HepG2 (cell line): ENCODE measurements around the gene ACOT9. TPM values are rescaled to one million over a fixed set of nuclear protein-coding genes. Genes with fewer than 3 reads are reported as not detected.

Experiments used
- ATAC-seq: fragments of 200-7000 bp; cut with Tn5 transposase; 3 replicates; pipeline ENCODE4 v1.9.1; 2020; ENCODE audit warnings: mild to moderate bottlenecking, moderate library complexity
- BruUV-seq: library from RNA; stranded (reverse); fragments of 400-500 nt; replicated peaks from 2 replicates; lab custom pipeline; 2021; lab: Mats Ljungman, UMichigan
- CTCF ChIA-PET: fragments of 300-600 bp; formaldehyde crosslinking; extraction: SDS; loops from one replicate; lab custom pipeline; 2021; ENCODE audit warnings: low total read pairs, inconsistent platforms, low intra/inter-chr PET ratio; lab: Yijun Ruan, JAX
- POLR2A ChIA-PET: fragments of 350-600 bp; sonication (Branson Sonifier 250); formaldehyde crosslinking; loops from one replicate; lab custom pipeline; 2020; ENCODE audit warnings: antibody characterized with exemption, inconsistent platforms; lab: Yijun Ruan, JAX
- DNase-seq: peaks from one replicate; pipeline ENCODE4 v3.0.0-alpha.2; 2015; ENCODE audit warnings: low spot score
- FAIRE-seq: peaks from 3 replicates; lab custom pipeline; 2011; peaks lifted over from hg19 to GRCh38; lab: Jason Lieb, UNC
- H2AFZ ChIP-seq: one replicate; pipeline ENCODE4 v1.6.1; 2011; ENCODE audit warnings: low read length, inconsistent platforms
- H3K27ac ChIP-seq: fragments of 300-600 bp; 3 replicates; pipeline ENCODE4 v1.8.0; 2011; ENCODE audit warnings: mixed run types, mild to moderate bottlenecking, mixed read lengths, low read length, inconsistent platforms; ENCODE audit not compliant: insufficient read depth; ENCODE audit errors: extremely low read length
- H3K27me3 ChIP-seq, 2 experiments: fragments of 200-600 bp in 1 of 2; 2 replicates in 1 of 2; 3 replicates in 1 of 2; pipeline versions ENCODE4 v1.6.0 to v1.8.0; 2011; ENCODE audit warnings: low read length in 2 of 2, mild to moderate bottlenecking in 2 of 2, moderate library complexity in 2 of 2, inconsistent platforms in 1 of 2; ENCODE audit not compliant: insufficient read depth in 2 of 2, control insufficient read depth in 1 of 2
- H3K36me3 ChIP-seq, 2 experiments: fragments of 200-600 bp in 1 of 2; replicated peaks in 1 of 2; 2 replicates in 1 of 2; 3 replicates in 1 of 2; pipeline versions ENCODE4 v1.5.1 to v1.8.0; 2011; ENCODE audit warnings: low read length in 2 of 2, inconsistent platforms in 1 of 2; ENCODE audit not compliant: insufficient read depth in 2 of 2, control insufficient read depth in 1 of 2
- H3K4me1 ChIP-seq: 2 replicates; pipeline ENCODE4 v1.5.1; 2012; ENCODE audit warnings: low read length, inconsistent platforms; ENCODE audit not compliant: insufficient read depth
- H3K4me2 ChIP-seq: 2 replicates; pipeline ENCODE4 v1.6.0; 2011; ENCODE audit warnings: low read depth, low read length, inconsistent platforms
- H3K4me3 ChIP-seq, 3 experiments: fragments of 200-600 bp in 1 of 3; sonication (generic), shearing (Covaris generic) in 1 of 3; replicated peaks in 1 of 3; 2 replicates each; pipeline ENCODE4 v1.5.1; 2011 to 2016; ENCODE audit warnings: low read length in 3 of 3, inconsistent platforms in 2 of 3, low read depth in 2 of 3, mild to moderate bottlenecking in 2 of 3, control low read depth in 1 of 3, mixed read lengths in 1 of 3; ENCODE audit not compliant: insufficient read depth in 1 of 3
- H3K79me2 ChIP-seq: one replicate; pipeline ENCODE4 v1.6.1; 2011; ENCODE audit warnings: low read length, inconsistent platforms; ENCODE audit not compliant: insufficient read depth
- H3K9ac ChIP-seq: 2 replicates; pipeline ENCODE4 v1.6.0; 2011; ENCODE audit warnings: mild to moderate bottlenecking, low read depth, low read length, inconsistent platforms; ENCODE audit not compliant: insufficient read depth
- H3K9me3 ChIP-seq: 2 replicates; pipeline ENCODE4 v1.5.1; 2012; ENCODE audit warnings: mild to moderate bottlenecking, low read length
- H4K20me1 ChIP-seq: 2 replicates; pipeline ENCODE4 v1.6.0; 2011; ENCODE audit warnings: inconsistent platforms, mild to moderate bottlenecking, low read length, moderate library complexity; ENCODE audit not compliant: insufficient read depth
- MIXL1 ChIP-seq: IDR thresholded peaks from 2 replicates; pipeline ENCODE4 v1.6.1; 2016
- NR2F6 ChIP-seq, 2 experiments: IDR thresholded peaks; 2 replicates each; pipeline ENCODE4 v1.6.1; 2016; ENCODE audit warnings: antibody characterized with exemption in 1 of 2, mild to moderate bottlenecking in 1 of 2
- ONECUT2 ChIP-seq: sonication (generic); formaldehyde crosslinking; IDR thresholded peaks from 2 replicates; pipeline ENCODE4 v1.4.0; 2020; ENCODE audit warnings: missing genetic modification reagents
- SMC3 ChIP-seq: IDR thresholded peaks from 2 replicates; pipeline ENCODE4 v1.6.1; 2011; ENCODE audit warnings: low read length, improper control_type of control experiment
- SP2 ChIP-seq: sonication (generic); formaldehyde crosslinking; IDR thresholded peaks from 2 replicates; pipeline ENCODE4 v1.5.1; 2020; ENCODE audit warnings: mild to moderate bottlenecking, missing genetic modification reagents
- STAG1 ChIP-seq: sonication (generic); formaldehyde crosslinking; IDR thresholded peaks from 2 replicates; pipeline ENCODE4 v1.4.0; 2020; ENCODE audit warnings: missing genetic modification reagents
- ZNF44 ChIP-seq: sonication (generic); formaldehyde crosslinking; IDR thresholded peaks from 2 replicates; pipeline ENCODE4 v1.5.1; 2020; ENCODE audit warnings: mild to moderate bottlenecking, missing genetic modification reagents
- ZNF547 ChIP-seq: sonication (generic); formaldehyde crosslinking; IDR thresholded peaks from 2 replicates; pipeline ENCODE4 v1.5.1; 2020; ENCODE audit warnings: mild to moderate bottlenecking, missing genetic modification reagents
- ZNF766 ChIP-seq: sonication (generic); formaldehyde crosslinking; IDR thresholded peaks from 2 replicates; pipeline ENCODE4 v1.5.0; 2020; ENCODE audit warnings: missing genetic modification reagents, borderline replicate concordance
- whole genome bisulfite sequencing: methylation state at CpG from one replicate; pipeline ENCODE4 v1.1.6; 2017; ENCODE audit warnings: low lambda C conversion rate; 5-methylcytosine and 5-hydroxymethylcytosine counted together
- in situ Hi-C: cut with HindIII; loops from 2 replicates; pipeline ENCODE4 v1.10.0; 2017; ENCODE audit warnings: low pct_unique_long_range_greater_than_20kb; ENCODE audit not compliant: extremely low pct_ligation_motif_present
- intact Hi-C: fragments of 100-400 bp; cut with micrococcal nuclease; formaldehyde crosslinking; loops from one replicate; pipeline ENCODE4 v1.10.0; 2022; ENCODE audit not compliant: unreplicated experiment
- polyA plus RNA-seq, 8 experiments: library from polyadenylated mRNA; depleted of rRNA in 3 of 8; stranded (reverse) in 7 of 8; unstranded in 1 of 8; fragments of >200 nt; fragmentation: Illumina TruSeq in 4 of 8; extraction: Trizol in 4 of 8; gene quantifications; 2 replicates each; pipeline versions ENCODE4 v1.2.1 to v1.2.3, GENCODE V29; 2011 to 2016; ENCODE audit warnings: low read depth in 4 of 8, missing spikeins in 1 of 8, mixed read lengths in 1 of 8; ENCODE audit not compliant: insufficient read depth in 1 of 8
- total RNA-seq, 5 experiments: library from RNA; depleted of rRNA; stranded (reverse); fragments of >200 nt; fragmentation: Illumina TruSeq; extraction: Trizol; gene quantifications; 2 replicates each; pipeline ENCODE4 v1.2.3, GENCODE V29; 2016; ENCODE audit warnings: low read depth in 1 of 5
- TF ChIP-seq, protein P1 (sequence below): sonication (generic); formaldehyde crosslinking; IDR thresholded peaks from 2 replicates; pipeline ENCODE4 v1.5.0; 2020; ENCODE audit warnings: mild to moderate bottlenecking, missing genetic modification reagents, moderate library complexity
- TF ChIP-seq, protein P2 (sequence below): sonication (generic); formaldehyde crosslinking; IDR thresholded peaks from 2 replicates; pipeline ENCODE4 v1.4.0; 2020; ENCODE audit warnings: missing genetic modification reagents, mild to moderate bottlenecking, borderline replicate concordance
- TF ChIP-seq, protein P3 (sequence below): sonication (generic); formaldehyde crosslinking; IDR thresholded peaks from 2 replicates; pipeline ENCODE4 v1.5.0; 2020; ENCODE audit warnings: mild to moderate bottlenecking, missing genetic modification reagents

ACOT9 gene
- total and polyA plus RNA-seq, 2 of the 13 experiments (the other 11 are each of a cell fraction or from before 2014, with no cell fraction given) = 33.3 to 36.9 TPM

DNA sequence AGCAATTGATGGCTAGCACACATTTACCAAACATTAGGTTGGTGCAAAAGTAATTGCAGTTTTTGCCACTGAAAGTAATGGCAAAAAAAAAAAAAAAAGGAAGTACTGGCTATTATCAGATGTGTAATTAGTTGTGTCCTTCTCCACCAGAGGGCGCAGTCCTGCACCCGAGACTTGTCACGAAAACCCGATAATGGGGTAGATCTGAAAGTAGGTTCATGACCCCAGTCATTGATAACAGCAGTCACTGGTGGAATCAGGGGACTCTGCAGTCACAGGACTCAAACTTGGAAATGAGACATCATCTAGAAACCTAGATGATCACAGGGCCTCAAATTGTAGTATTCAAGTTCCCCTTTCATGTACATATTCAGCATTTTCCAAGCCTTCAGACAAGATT is 13.1 kb upstream of the ACOT9 start:
- H4K20me1 ChIP-seq = no peaks in the 10 kb centered on the region
- no peaks in the 10 kb centered on the region for H3K79me2 ChIP-seq
- no peak overlapping the region for H3K4me3 ChIP-seq
- no peak overlapping the region for H3K4me2 ChIP-seq
- in situ Hi-C loops = loop anchor here (5.0 kb wide), 1 partner anchor 146 kb away; no protein-coding TSS in a partner anchor
- no peak overlapping the region for H3K9ac ChIP-seq
- DNase-seq (peak; percentile 37), FAIRE-seq (no peak), ATAC-seq (no peak; the same call in 2 of the 3 replicates)
- WGBS = 10% methylated on average over 4 of the region's 4 CpGs
- TF ChIP-seq ZNF44 (CRISPR knock-in tag) (no peak), SMC3 (peak; percentile 69), ONECUT2 (CRISPR knock-in tag) (no peak), ZNF766 (no peak), STAG1 (CRISPR knock-in tag) (peak; percentile 60), ZNF547 (CRISPR knock-in tag) (no peak), MIXL1 (CRISPR knock-in tag) (peak; percentile 65; the same call in 1 of the 2 replicates), NR2F6 (IDR thresholded peaks at IDR 0.05) (no peak), NR2F6 (CRISPR knock-in tag; IDR thresholded peaks at IDR 0.05) (0 out of 2 replicates have a peak, but pooled peaks have one; percentile 27), SP2 (CRISPR knock-in tag) (no peak)
- TF ChIP-seq, protein P1, sequence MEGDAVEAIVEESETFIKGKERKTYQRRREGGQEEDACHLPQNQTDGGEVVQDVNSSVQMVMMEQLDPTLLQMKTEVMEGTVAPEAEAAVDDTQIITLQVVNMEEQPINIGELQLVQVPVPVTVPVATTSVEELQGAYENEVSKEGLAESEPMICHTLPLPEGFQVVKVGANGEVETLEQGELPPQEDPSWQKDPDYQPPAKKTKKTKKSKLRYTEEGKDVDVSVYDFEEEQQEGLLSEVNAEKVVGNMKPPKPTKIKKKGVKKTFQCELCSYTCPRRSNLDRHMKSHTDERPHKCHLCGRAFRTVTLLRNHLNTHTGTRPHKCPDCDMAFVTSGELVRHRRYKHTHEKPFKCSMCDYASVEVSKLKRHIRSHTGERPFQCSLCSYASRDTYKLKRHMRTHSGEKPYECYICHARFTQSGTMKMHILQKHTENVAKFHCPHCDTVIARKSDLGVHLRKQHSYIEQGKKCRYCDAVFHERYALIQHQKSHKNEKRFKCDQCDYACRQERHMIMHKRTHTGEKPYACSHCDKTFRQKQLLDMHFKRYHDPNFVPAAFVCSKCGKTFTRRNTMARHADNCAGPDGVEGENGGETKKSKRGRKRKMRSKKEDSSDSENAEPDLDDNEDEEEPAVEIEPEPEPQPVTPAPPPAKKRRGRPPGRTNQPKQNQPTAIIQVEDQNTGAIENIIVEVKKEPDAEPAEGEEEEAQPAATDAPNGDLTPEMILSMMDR (CRISPR knock-in tag) = peak; percentile 64
- TF ChIP-seq, protein P2, sequence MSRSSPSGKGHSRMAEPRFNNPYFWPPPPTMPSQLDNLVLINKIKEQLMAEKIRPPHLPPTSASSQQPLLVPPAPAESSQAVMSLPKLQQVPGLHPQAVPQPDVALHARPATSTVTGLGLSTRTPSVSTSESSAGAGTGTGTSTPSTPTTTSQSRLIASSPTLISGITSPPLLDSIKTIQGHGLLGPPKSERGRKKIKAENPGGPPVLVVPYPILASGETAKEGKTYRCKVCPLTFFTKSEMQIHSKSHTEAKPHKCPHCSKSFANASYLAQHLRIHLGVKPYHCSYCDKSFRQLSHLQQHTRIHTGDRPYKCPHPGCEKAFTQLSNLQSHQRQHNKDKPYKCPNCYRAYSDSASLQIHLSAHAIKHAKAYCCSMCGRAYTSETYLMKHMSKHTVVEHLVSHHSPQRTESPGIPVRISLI (CRISPR knock-in tag) = peak; percentile 77; the same call in 1 of the 2 replicates
- TF ChIP-seq, protein P3, sequence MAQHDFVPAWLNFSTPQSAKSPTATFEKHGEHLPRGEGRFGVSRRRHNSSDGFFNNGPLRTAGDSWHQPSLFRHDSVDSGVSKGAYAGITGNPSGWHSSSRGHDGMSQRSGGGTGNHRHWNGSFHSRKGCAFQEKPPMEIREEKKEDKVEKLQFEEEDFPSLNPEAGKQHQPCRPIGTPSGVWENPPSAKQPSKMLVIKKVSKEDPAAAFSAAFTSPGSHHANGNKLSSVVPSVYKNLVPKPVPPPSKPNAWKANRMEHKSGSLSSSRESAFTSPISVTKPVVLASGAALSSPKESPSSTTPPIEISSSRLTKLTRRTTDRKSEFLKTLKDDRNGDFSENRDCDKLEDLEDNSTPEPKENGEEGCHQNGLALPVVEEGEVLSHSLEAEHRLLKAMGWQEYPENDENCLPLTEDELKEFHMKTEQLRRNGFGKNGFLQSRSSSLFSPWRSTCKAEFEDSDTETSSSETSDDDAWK = no peak
- H3K9me3 ChIP-seq = no peaks in the 10 kb centered on the region
- H3K27me3 ChIP-seq = no peaks in the 10 kb centered on the region
- ChIA-PET CTCF (interaction anchor here (3.9 kb wide), 1 partner anchor 146 kb away, joined by 50 read pairs; no protein-coding TSS in a partner anchor), POLR2A (no interaction called here)
- intact Hi-C loops = loop anchor here (1.0 kb wide), 1 partner anchor 146 kb away; no protein-coding TSS in a partner anchor
- no TSS peak for BruUV-seq
- no peaks in the 10 kb centered on the region for H3K36me3 ChIP-seq
- no peaks in the 10 kb centered on the region for H3K4me1 ChIP-seq
- no peak overlapping the region for H3K27ac ChIP-seq
- no peak overlapping the region for H2AFZ ChIP-seq
